GM21576 (cell line): ENCODE data around the gene CCN5.
"Not testable (repeated sequence)": the region's sequence is repeated elsewhere in the genome, so short reads cannot be mapped to it uniquely, and the experiment has no call there.

Source experiments
- ATAC-seq: cut with Tn5 transposase; IDR thresholded peaks from one replicate; pipeline ENCODE4 v1.9.1; 2021; ENCODE audit warnings: mild to moderate bottlenecking, moderate library complexity; ENCODE audit not compliant: unreplicated experiment

The CCN5 gene

DNA sequence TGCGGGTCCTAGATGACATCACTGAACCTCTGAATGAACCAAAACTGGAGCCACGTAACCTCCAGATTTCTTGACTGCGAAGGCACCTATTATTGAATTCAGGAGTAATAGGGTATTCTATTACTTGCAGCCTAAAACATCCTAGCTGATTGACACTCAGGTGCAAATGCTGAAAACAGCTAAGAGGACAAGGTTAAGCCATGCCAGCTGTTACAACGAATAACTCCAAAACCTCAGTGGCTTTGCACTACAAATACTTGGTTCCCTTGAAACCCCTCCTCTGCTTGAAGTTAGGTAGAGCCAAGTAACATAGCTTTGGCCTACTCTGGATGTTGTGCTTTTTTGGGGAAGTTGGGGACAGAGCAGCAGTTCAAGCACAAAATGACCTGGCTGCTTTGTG lies 21.0 kb upstream of the CCN5 start:
- ATAC-seq = no peak

- no peak for ATAC-seq
Measured at GRCh38 chr20:44695295-44695673, 19.9 kb upstream of the CCN5 start.

- ATAC-seq = no peak
Measured at GRCh38 chr20:44695674-44696300, 19.4 kb upstream of the CCN5 start.

GRCh38 chr20:44696315-44696714 lies 18.9 kb upstream of the CCN5 start:
- ATAC-seq = no peak

DNA sequence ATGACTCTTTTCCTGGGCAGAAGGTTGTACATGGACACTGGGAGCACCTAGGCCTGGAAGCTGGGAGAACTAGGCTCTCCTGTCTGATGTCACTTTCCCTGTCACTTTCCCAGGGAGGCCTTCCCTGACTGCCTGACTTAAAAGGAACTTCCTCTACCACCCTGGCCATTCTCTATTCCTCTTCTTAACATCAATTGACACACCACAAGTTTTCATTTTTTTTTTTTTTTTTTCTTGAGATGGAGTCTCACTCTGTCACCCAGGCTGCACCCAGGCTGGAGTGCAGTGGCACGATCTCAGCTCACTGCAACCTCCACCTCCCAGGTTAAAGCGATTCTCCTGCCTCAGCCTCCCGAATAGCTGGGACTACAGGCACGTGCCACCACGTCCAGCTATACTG lies 18.1 kb upstream of the CCN5 start:
- ATAC-seq = not testable (repeated sequence)

- ATAC-seq = no peak
Measured at GRCh38 chr20:44698351-44698750, 16.8 kb upstream of the CCN5 start.

- no peak for ATAC-seq
Measured at GRCh38 chr20:44700306-44700705, 14.9 kb upstream of the CCN5 start.

DNA sequence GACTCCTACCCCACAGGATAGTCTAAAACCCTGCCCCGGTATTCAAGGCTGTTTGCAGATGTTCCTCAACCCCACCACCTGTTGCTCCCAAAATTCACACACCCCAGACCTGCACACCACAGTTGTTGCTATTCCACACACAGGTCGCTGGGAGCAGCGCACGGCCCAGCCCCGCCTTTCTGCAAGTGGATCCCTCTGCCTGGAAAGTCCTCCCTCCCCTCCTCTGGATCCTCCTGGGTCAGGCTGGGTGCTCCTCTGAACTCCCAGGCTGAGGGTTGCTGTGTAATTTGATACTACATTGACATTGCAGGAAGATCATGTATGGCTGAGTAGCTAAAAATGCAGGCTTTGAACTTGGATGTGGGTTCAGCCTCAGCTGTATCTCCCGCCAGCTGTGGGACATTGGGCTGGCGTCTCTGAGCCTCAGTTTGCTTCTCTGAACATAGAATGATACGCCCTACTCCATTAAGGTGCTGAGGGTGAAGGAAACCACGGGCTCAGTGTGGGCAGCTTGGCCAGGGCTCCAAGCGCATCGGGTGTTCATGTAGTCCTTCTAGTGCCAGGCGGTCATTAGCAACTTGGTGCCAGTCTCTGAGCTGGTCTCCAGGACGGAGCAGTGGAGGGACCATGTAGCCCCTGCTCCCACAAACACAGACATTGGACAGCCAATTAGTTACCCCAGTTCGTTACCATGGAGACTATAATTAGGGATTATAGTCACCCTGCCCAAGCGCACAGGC lies 13.9 kb upstream of the CCN5 start:
- no peak for ATAC-seq

DNA sequence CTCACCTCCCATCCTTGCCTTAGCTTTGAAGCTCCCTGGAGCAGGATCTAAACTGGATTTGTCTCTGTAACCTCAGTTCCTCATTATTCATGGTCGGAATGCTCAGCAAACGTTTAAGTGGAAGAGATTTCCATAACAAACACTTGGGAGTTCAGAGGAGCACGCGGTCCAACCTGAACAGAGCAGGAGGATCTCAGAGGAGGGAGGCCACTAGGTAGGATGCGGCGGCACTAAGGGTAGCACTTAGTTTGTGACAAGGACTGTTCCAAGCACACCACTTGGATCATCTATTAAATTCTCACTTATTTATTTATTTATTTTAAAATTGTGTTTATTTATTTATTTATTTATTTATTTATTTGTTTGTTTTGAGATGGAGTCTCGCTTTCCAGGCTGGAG lies 13.3 kb upstream of the CCN5 start:
- no peak for ATAC-seq

- no peak for ATAC-seq
Measured at GRCh38 chr20:44702776-44703175, 12.4 kb upstream of the CCN5 start.

GRCh38 chr20:44703183-44703925 lies 11.8 kb upstream of the CCN5 start:
- no peak for ATAC-seq

DNA sequence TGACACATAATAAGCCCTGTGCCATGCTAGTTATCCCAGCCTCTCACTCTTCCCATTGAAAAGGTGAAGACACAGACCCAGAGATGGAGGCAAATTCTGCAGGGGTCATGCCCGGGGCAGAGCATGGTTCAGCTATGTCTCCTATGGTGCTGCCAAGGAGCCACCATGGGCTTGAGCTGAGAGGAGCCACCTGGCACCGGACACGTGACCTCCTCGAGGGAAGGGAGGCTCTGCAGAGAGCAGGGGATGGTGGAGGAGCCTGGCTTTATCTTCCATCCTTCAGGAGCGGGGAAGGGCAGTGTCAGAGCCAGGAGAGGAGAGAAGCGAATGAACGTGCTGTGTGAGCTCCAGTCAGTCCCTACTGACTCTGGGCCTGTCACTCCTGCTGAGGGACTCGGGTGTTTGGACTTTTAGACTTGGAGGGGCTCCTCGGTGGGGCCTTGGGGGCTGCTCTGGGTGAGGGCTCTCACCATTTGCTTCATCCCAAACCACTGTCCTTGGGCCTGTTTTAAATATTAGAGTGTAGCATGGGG lies 11.1 kb upstream of the CCN5 start:
- ATAC-seq = no peak

DNA sequence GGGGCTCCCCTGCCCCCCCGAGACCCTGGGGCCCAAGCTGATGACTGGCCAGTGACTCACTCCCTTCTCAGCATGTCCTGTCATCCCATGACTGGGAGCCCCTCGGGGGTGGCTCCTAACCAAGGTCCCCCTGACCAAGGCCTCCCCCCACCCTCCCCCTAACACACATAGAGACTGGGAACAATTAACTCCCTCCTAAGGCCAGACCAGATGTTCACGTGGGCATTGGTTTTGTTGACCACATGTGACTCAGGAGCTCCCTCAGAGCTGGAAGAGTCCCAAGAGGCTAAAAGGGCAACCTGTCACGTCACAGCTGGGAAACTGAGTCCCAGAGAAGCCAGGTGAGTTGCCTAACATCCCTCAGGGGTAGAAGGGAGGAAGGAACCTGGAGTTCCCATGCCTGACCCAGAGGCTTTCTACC lies 10.6 kb upstream of the CCN5 start:
- no peak for ATAC-seq

DNA sequence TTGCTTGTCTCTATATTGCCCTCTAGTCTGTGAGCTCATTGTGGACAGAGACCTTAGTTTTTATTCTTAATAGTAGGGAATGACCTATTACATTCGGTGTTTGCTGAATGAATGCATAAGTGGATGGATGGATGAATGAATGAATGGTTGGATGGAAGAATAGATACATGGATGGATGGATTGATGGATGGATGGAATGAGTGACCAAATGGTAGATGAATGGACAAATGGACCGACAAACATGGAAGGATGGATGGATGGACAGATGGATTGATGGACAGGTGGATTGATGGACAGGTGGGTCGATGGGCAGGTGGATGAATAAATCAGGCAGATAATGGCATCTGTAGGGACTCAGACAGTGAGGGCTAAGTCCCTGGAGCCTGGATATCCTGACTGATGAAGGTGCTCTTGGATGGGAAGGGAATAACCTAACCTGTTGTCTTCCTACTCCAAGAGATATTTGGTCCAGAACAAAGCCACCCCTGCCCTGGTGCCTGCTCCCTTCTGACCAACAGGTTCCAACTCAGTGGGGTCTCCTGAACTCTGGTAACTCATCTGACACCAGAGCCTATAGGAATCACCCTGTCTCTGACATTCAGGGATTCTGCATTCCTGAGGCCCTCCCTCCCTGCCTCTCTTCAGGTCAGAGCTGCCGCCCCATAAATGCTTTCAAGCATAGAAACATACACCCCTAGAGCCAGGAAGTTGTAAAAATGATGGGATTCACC lies 9.6 kb upstream of the CCN5 start:
- no peak for ATAC-seq

- no peak for ATAC-seq
Measured at GRCh38 chr20:44706301-44707017, 8.7 kb upstream of the CCN5 start.

GRCh38 chr20:44707018-44707579 lies 8.1 kb upstream of the CCN5 start:
- no peak for ATAC-seq

- ATAC-seq = no peak
Measured at GRCh38 chr20:44709380-44709779, 5.8 kb upstream of the CCN5 start.

DNA sequence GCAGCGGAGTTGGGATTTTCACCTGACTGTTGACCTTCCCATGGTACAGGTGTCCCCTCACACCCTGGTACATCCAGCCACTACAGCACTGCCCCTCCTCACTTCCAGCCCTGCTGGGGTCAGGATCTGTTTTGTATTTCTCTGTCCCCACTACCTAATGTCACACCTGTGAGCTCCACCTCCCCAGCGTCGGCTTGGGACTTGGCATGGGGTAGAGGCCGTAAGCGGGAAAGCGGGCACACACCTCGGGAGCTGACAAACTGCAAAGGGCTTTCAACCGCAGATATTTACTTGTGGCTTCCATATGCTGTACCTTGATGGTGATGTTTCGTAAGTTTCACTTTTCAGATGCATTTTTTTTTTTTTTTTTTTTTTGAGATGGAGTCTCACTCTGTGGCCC lies 5.4 kb upstream of the CCN5 start:
- no peak for ATAC-seq

GRCh38 chr20:44711237-44711636 lies 3.9 kb upstream of the CCN5 start:
- no peak for ATAC-seq

GRCh38 chr20:44714102-44714700 lies 968 bp upstream of the CCN5 start:
- ATAC-seq = no peak
